GM18951 (cell line): Measurements from ENCODE around the gene SERP2.

Source experiments
- POLR2A ChIP-seq: IDR thresholded peaks from 4 replicates; pipeline ENCODE4 v1.6.1; 2011; ENCODE audit warnings: mild to moderate bottlenecking; ENCODE audit not compliant: insufficient read length, insufficient read depth; ENCODE audit errors: extremely low read depth
- in situ Hi-C: fragments of 300-500 bp; cut with MboI; formaldehyde crosslinking; loops from one replicate; pipeline ENCODE4 v1.12.0; 2022; ENCODE audit warnings: low sequenced_read_pairs, mixed read lengths, inconsistent platforms; ENCODE audit not compliant: unreplicated experiment

SERP2 gene

DNA sequence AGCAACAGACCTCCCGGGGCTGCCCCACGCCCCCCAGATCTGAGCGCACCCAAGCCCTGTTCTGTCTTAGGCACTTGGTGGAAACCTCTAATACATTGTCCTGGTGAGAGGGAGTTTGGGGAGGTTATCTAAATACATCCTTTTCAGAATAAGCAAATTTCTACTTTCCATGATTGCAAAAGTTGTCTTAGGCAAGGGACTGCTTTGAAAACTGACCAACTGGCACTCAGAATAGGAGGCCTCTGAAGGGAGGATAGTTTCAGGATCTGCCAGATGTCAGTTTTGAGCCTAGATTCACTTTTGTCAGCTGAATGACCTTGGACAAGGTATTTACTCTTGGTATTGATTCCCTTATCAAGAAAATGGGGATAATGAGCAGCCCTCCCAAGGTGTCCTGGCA lies 11.8 kb downstream of the SERP2 start:
- in situ Hi-C loops, result no loop called here
- TF ChIP-seq POLR2A, result no peak

DNA sequence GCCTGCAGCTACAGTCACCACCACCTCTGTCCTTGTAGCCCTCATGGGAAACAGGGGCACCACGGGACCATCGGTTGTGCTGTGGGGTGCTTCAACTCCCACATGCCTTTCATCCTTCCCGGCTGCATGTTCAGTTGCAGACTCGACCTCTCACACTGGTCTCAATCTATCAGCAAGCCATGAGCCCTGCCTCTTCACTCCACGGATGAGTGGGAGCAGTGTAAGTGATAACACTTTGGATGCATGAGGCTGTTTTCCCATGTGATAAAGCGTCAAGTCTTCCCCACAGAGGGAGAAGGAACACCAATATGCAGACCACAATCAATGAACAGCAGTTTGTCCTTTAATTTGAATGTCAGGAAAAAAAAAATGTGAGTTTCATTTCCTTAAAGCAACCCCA lies 12.2 kb downstream of the SERP2 start:
- in situ Hi-C loops, result no loop called here
- TF ChIP-seq POLR2A, result no peak

DNA sequence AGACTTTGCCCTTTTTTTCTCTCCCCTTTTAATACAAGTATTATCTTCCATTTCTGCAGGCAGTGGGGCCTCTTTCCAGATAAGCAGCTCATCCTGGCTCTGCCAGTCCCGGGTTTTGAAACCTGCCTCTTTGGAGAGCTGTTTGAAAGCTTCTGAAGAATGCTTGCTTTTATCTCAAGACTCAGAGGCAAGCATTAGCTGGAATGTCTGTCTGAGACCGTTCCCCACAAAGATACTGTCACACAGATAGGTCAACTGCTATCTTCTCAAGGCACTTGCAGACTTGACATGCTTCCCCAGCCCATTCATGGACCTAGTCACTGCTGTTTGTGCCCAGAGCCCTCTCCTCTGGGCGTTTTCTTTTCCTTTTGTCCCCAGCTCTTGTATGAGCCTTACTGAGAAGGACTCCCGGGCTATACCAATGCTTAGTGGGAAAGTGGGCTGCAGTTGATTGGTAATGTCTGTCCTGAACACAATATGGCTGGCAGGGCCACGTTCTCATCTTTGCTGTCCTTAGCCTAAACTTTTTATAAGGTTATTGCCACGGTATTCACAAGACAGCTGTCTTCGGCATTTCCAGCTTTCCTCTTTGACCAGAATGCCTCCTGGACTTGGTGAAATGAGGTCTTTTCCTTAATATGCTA lies 13.4 kb downstream of the SERP2 start:
- no peak for TF ChIP-seq POLR2A
- in situ Hi-C loops, result no loop called here

DNA sequence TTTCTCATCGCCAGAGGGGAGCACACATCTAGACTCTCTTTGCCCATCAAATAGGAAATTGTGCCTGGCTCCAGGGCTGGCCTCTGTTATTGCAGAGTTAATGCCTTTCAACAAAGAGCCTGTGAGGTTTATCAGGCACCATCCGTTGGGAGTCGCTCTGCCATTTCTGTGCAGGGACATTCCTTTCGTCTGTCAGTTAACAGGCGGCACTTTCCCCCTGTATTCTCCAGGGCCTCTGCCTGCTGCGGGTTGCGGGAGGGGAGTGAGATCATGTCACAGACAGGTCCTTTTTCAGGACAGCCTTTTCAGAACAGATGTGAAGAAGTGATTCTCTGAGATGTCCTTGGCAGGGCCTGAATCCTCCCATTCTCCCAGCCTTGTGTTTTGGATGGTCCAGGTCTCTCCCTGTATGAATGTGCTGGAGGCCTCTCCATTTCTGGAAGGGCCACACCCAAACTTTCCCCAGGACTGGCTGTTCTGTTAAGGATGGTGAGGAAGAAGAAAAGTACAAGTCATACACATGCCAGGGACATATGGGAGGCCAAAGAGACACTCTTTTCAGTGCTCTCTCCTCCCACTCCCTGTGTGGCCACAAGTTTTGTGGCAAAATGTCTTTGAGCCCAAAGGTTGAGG lies 14.9 kb downstream of the SERP2 start:
- in situ Hi-C loops, result no loop called here
- TF ChIP-seq POLR2A, result no peak

DNA sequence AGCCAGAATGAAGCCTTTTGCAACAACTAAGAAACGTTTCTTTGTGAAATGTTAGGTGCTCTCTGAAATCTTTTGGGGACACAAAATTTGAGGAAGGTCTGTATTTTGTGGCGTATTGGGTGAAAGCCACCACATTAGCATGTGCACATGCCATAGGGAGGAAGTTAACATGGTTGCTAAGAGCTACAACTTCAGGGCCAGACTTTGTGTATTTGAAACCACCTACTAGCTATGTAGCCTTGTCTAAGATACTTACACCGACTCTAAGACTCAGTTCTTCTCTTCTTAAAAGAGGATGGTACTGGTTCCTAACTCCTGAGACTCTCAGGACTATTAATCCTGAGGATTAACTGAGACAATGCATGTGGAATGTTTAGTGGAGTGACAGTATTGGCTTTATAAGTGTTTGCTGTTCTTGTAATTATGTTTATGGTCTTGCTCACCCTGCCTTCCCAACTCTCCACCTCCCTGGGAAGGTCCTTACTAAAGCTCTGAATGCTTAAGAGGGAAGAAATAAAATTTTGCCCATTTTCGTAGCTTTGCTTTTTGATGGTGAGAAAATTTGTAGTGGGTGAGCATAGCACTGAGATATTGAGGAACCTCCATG lies 15.5 kb downstream of the SERP2 start:
- in situ Hi-C loops, result no loop called here
- no peak for TF ChIP-seq POLR2A

DNA sequence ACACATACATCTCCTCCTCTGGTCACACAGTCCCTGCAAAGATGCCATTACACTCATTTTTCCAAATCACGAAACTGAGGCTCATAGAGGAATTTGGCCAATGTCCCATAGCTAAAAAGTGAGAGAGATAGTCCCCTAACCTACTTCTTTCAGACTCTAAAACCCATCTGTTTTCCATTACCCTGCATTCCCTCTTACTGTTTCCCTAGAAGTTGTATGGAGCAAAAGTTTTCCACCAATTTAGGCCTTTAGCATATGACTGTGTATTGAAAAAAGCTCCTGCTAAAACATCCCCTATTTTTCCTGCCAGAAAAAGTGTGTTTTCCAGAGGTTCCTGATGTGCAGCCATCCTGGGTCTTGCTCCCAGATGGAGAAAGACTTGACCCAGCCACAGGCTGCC lies 16.3 kb downstream of the SERP2 start:
- no peak for TF ChIP-seq POLR2A
- in situ Hi-C loops, result no loop called here

DNA sequence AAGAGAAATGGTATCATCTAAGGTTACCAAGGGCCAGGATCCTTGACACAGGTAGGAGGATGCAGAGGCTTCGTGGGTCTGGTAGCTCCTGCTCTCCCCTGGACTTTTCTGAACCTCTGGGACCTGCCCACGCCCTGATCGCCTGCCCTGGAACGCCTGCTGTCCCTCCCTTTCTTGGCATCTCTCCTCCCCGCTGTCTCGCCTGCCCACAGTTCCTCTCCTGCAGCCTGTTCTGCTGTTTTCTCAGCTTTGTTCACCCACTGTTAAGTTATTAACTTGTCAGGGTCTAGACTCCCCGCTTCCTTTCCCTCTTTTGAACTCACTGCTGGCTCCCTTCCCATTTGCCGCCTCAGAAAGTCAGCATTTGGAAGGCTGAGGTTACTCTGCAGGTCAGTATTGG lies 19.8 kb downstream of the SERP2 start:
- in situ Hi-C loops, result no loop called here
- TF ChIP-seq POLR2A, result no peak

DNA sequence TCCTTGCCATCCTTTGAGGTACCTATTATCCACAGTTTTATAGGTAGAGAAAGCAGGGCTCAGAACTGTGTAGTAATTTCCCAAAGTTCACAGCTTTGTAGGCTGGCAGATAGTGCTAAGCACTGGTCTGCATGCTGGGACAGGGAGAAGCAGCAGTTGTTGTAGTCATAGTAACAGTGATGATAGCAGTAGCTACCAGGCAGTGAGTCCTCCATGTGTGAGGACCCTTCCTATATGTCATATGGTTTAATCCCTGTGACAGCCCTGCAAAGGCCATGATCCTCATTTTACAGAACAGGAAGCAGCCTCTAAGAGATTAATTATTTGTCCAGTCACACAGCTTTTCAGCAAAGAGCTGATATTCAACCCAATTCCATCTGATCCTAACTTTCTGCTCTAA lies 21.0 kb downstream of the SERP2 start:
- in situ Hi-C loops, result no loop called here
- TF ChIP-seq POLR2A, result no peak

DNA sequence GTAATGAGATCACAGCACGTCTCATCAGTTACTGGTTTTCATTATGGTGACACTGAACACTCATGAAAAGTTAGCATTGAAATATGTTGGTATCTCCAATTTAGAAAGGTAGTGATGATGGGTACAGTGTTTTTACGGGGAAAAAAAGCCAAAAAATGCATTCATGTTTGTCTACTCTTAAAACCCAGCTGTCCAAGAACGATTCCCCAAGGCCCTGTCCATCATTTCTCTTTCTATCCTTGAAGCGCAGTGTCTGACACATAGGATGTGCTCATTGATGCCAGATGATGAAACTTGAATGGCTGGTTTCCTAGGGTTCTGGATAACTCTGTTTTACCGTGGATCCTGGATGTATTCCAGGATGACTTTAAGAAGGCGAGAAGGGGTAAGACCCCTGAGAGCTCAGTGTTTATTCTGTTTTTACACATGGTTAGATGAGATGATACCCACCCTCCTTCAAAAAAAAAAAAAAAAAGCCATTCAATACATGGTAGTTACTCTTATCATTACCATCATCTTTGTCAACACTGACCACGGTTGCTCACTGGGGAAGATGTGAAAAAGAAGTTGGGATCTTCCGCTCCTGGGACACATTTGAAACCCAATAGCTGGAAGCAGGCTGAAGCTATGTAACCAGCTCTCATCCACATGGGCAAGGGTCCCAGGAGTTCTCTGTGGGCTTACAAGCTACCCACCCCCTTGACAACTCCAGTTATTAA lies 22.5 kb downstream of the SERP2 start:
- in situ Hi-C loops, result no loop called here
- no peak for TF ChIP-seq POLR2A

DNA sequence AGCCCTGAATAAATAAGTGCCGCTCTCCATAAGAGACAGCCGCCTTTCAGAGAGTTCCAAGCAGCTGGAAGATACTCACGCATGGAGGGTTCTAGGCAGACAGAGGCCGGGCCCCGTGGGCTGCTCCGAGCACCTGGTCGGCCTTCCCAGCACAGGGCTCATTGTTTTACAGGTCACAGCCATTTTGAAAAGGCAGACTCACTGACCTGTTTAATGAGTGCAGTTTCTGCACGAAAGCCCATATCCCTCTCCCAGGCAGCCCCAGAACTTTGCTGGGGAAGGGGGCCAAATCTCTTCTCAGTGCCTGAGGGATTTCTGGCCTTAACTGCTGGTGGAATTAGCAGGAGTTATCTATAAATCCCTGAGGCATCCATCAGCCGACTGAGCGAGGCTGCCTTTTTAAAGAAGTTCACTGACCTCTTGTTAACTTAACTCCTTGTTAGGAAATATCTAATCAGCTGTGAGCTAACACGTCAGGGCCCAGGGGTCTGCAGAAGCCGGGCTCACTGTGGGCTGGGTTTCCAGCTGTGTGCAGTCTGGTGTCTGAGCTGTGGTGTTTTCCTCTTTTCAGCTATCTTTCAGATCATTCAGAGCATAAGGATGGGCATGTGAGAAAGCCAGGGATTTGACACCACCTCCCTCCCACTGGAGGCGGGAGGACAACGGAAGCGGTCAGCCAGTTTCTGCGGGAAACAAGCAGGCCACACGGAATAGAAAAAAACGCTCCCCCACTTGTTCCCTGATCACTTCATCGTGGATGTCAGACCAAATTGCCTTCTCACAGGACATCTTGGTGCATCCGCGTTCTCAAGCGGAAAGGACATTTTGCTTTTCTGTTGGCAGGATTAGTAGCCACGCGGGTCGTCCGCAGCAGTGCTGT lies 23.3 kb downstream of the SERP2 start:
- TF ChIP-seq POLR2A, result no peak
- in situ Hi-C loops, result no loop called here

DNA sequence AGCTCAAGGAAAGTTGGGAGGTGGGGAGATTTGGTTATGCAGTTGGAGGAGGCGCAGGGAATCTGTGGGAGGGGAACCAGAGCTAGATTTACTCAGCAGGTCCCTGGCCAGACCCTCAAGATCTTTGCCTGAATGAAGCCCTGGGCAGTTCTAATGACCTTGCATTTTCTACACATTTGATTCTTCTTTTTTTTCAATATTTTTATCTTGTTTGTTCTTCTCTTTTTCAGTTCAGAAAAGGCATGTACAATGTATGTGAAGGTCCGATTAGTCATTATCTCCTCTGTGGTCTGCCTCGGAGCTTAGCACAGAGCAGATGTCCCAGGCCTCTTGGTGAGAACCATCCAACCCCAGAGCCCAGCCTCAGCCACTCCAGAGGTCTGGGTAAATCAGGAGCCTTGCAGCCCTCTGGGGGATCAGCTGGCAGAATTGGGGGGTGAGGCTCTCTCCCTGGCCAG lies 24.2 kb downstream of the SERP2 start:
- TF ChIP-seq POLR2A, result no peak
- in situ Hi-C loops, result no loop called here

DNA sequence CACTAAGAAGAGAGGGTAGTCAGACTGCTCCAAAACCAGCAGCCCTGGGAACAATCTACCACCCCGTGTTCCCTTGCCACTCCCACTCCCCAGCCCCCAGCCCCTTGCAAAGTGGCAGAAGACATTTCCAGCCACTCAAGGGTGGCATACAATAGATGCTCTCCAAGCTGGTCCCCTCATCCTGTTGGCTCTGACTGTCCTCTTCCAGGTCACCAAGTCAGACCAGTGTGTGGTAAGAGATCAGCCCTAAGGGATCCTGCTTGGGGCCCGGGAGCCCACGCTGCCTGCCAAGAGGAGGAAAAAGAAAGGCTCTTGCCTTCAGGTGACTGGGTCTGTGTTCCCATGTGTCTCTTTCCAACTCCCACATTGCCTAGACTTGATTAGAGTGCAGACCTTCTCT lies 25.0 kb downstream of the SERP2 start:
- in situ Hi-C loops, result no loop called here
- no peak for TF ChIP-seq POLR2A

DNA sequence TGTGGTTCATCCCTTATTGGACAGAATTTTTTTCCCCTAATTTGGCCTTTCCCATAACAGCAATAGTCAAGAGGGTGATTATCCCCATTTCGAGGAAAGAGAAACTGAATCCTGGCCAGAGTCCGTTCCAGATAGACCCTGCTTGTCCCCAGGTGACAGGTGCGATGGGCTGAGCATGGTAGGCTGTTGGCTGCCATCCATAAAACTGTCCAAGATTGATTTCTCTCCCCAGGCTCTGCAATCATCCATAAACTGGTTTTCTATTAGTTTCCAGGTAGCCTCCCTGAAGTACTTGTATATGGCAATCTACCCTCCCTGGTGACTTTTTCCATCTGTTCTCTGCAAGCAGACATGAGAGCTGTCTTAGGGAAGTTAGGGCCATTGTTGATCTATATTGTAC lies 25.4 kb downstream of the SERP2 start:
- in situ Hi-C loops, result no loop called here
- no peak for TF ChIP-seq POLR2A
